Measurements from ENCODE around the gene HAUS2. TPM values are rescaled to one million over a fixed set of nuclear protein-coding genes. Genes with fewer than 3 reads are reported as not detected.
"Not testable (repeated sequence)": the region's sequence is repeated elsewhere in the genome, so short reads cannot be mapped to it uniquely, and the experiment has no call there.

HAUS2 gene
- polyA plus RNA-seq, 3 donors: 8.1 to 17.8 (median 13.8) TPM

- 95 to 98% (median 97%) methylated on average over 26 to 30 of the region's 30 CpGs for WGBS, 3 donors
Observed at GRCh38 chr15:42601316-42601715, 52.7 kb downstream of the HAUS2 start.

GRCh38 chr15:42602501-42602900, 53.9 kb downstream of the HAUS2 start:
- H3K27ac ChIP-seq (ENCODE audit: low read depth, low read length): no peak overlapping the region
- 73 to 84% (median 81%) methylated on average over 3 of the region's 3 CpGs for WGBS, 3 donors

More at GRCh38 chr15:42601316-42601715, 52.7 kb downstream of the HAUS2 start:
- H3K27ac ChIP-seq (ENCODE audit: low read depth, low read length): not testable (repeated sequence)

- 76 to 89% (median 88%) methylated on average over 2 of the region's 2 CpGs for WGBS, 3 donors
- H3K27ac ChIP-seq (ENCODE audit: low read depth, low read length): no peak overlapping the region
Observed at GRCh38 chr15:42603978-42604377, 55.3 kb downstream of the HAUS2 start.

GRCh38 chr15:42604894-42605744, 56.5 kb downstream of the HAUS2 start:
- WGBS, 3 donors: 51 to 67% (median 53%) methylated on average over 8 of the region's 8 CpGs

GRCh38 chr15:42605796-42606195, 57.2 kb downstream of the HAUS2 start:
- no peak overlapping the region for H3K27ac ChIP-seq (ENCODE audit: low read depth, low read length)
- 40 to 58% (median 41%) methylated on average over 3 of the region's 3 CpGs for WGBS, 3 donors

More at GRCh38 chr15:42604894-42605744, 56.5 kb downstream of the HAUS2 start:
- H3K27ac ChIP-seq (ENCODE audit: low read depth, low read length): no peak overlapping the region

GRCh38 chr15:42608110-42608531, 59.5 kb downstream of the HAUS2 start:
- no peak overlapping the region for H3K27ac ChIP-seq (ENCODE audit: low read depth, low read length)

GRCh38 chr15:42608752-42609488, 60.3 kb downstream of the HAUS2 start:
- WGBS, 3 donors: 46 to 73% (median 50%) methylated on average over 7 of the region's 7 CpGs
- H3K27ac ChIP-seq (ENCODE audit: low read depth, low read length): no peak overlapping the region

More at GRCh38 chr15:42608110-42608531, 59.5 kb downstream of the HAUS2 start:
- WGBS, 3 donors: 19 to 52% (median 24%) methylated on average over 4 of the region's 4 CpGs

GRCh38 chr15:42611532-42611931, 62.9 kb downstream of the HAUS2 start:
- 41 to 72% (median 69%) methylated on average over 1 of the region's 1 CpG for WGBS, 3 donors

GRCh38 chr15:42612367-42612912, 63.8 kb downstream of the HAUS2 start:
- no peak overlapping the region for H3K27ac ChIP-seq (ENCODE audit: low read depth, low read length)
- WGBS, 3 donors: 87 to 89% (median 87%) methylated on average over 8 of the region's 8 CpGs

More at GRCh38 chr15:42611532-42611931, 62.9 kb downstream of the HAUS2 start:
- no peak overlapping the region for H3K27ac ChIP-seq (ENCODE audit: low read depth, low read length)

GRCh38 chr15:42616107-42616506, 67.5 kb downstream of the HAUS2 start:
- 16 to 28% (median 25%) methylated on average over 2 of the region's 2 CpGs for WGBS, 3 donors
- no peak overlapping the region for H3K27ac ChIP-seq (ENCODE audit: low read depth, low read length)

Other genes starting within 250 kb of the HAUS2 start
- gene CAPN3, start 189.3 kb upstream of the HAUS2 start, polyA plus RNA-seq: 1 to 10 TPM; 3.9 to 9.7 (median 8.3) TPM
- gene ZNF106, start 57.7 kb upstream of the HAUS2 start, polyA plus RNA-seq: 10 to 100 TPM in 2 of 3 donors, 1 to 10 TPM in 1; 6.8 to 30.7 (median 24.2) TPM
- gene SNAP23, start 53.2 kb upstream of the HAUS2 start, polyA plus RNA-seq: 10 to 100 TPM; 19.3 to 70.4 (median 38.9) TPM
- 10 to 100 TPM in 1 of 3 donors, 1 to 10 TPM in 2; 6.2 to 10.7 (median 7.3) TPM for gene LRRC57, start within 50 bp of the HAUS2 start, polyA plus RNA-seq
- gene STARD9, start 26.8 kb downstream of the HAUS2 start, polyA plus RNA-seq: 10 to 100 TPM in 1 of 3 donors, 1 to 10 TPM in 1, under 1 TPM in 1; 0.78 to 15.0 (median 3.8) TPM
- 1 to 10 TPM; 6.3 to 8.8 (median 7.6) TPM for gene CDAN1, start 188.3 kb downstream of the HAUS2 start, polyA plus RNA-seq

Measured in adipose tissue (tissue), 3 donors.